ENCODE results near the gene TDRD3. TPM values are rescaled to one million over a fixed set of nuclear protein-coding genes. Genes with fewer than 3 reads are reported as not detected.
A peak's percentile ranks its signal among the peaks of the same experiment; 100 is the strongest.

Gene TDRD3
- total RNA-seq, 2 donors from 2014 or later = 21.0 to 25.9 TPM

DNA sequence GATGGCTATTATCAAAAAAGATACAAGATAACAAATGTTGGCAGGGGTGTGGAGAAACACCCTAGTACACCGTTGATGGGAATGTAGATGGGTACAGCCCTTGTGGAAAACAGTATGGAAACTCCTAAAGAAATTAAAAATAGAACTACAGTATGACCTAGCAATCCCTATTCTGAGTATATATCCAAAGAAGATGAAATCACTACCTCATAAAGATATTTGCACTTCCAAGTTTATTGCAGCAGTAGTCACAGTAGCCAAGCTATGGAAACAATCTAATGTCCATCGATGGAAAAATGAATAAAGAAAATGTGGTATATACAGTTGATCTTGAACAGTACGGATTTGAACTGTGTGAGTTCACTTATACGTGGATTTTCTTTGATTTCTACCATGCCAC is 28.3 kb downstream of the TDRD3 start:
- H3K9me3 ChIP-seq = no peaks in the 10 kb centered on the region
- no peaks in the 10 kb centered on the region for H3K27me3 ChIP-seq
- no peaks in the 10 kb centered on the region for H3K36me3 ChIP-seq
- H3K4me1 ChIP-seq = no peaks in the 10 kb centered on the region
- DNase-seq = no peak
- TF ChIP-seq, protein P1, sequence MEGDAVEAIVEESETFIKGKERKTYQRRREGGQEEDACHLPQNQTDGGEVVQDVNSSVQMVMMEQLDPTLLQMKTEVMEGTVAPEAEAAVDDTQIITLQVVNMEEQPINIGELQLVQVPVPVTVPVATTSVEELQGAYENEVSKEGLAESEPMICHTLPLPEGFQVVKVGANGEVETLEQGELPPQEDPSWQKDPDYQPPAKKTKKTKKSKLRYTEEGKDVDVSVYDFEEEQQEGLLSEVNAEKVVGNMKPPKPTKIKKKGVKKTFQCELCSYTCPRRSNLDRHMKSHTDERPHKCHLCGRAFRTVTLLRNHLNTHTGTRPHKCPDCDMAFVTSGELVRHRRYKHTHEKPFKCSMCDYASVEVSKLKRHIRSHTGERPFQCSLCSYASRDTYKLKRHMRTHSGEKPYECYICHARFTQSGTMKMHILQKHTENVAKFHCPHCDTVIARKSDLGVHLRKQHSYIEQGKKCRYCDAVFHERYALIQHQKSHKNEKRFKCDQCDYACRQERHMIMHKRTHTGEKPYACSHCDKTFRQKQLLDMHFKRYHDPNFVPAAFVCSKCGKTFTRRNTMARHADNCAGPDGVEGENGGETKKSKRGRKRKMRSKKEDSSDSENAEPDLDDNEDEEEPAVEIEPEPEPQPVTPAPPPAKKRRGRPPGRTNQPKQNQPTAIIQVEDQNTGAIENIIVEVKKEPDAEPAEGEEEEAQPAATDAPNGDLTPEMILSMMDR (IDR thresholded peaks at IDR 0.05) = no peak
- no peak overlapping the region for H3K9ac ChIP-seq (ENCODE audit: low read depth in 2 of 2, low read length in 2 of 2)
- H3K4me3 ChIP-seq = no peak overlapping the region
- H3K27ac ChIP-seq = no peak overlapping the region
- intact Hi-C loops (cut with DNase I) = no loop called here

DNA sequence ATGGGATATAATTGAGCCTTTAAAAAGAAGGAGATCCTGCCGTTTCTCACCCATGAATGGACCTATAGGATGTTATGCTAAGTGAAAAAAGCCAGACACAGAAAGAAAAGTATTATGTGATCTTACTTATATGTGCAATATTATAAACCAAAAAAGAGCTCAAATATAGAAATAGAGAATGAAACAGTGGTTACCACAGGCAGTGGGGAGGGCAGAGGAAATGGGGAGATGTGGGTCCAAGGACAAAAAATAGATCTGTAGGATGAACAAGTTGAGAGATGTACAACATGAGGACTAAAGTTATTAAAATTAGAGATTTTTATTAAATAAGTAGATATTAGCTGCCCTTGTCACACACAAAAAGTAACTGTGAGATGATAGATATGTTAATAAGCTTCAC is 29.1 kb downstream of the TDRD3 start:
- no peaks in the 10 kb centered on the region for H3K27me3 ChIP-seq
- DNase-seq = no peak
- H3K36me3 ChIP-seq = no peaks in the 10 kb centered on the region
- H3K9me3 ChIP-seq = no peaks in the 10 kb centered on the region
- TF ChIP-seq, protein P1 (IDR thresholded peaks at IDR 0.05) = no peak
- H3K4me3 ChIP-seq = no peak overlapping the region
- no peak overlapping the region for H3K27ac ChIP-seq
- no peaks in the 10 kb centered on the region for H3K4me1 ChIP-seq
- no peak overlapping the region for H3K9ac ChIP-seq (ENCODE audit: low read depth in 2 of 2, low read length in 2 of 2)
- intact Hi-C loops (cut with DNase I) = no loop called here

DNA sequence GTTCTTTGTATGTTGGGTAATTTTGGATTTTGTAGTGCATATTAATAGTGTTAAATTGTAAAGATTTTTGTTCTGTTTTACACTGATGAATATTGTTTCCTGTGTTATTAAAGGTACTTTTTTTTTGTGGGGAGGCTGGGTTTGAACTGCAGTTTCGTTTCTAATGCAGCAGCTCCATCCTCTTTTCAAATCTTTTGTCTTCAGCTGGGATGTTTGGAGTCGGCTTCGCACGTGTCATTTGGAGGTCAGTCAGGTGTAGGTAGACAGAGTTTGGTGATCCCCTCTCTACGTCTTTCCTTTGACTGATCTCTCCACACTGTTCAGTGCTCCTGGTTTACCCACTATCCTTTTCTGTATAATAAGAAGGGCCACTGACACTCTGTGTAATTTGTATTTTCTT is 30.3 kb downstream of the TDRD3 start:
- Histone ChIP-seq H3K36me3 (no peaks in the 10 kb centered on the region), H3K27ac (no peak overlapping the region), H3K27me3 (no peaks in the 10 kb centered on the region), H3K9me3 (no peaks in the 10 kb centered on the region), H3K4me3 (no peak overlapping the region), H3K4me1 (no peaks in the 10 kb centered on the region), H3K9ac (ENCODE audit: low read depth in 2 of 2, low read length in 2 of 2) (no peak overlapping the region)
- no peak for DNase-seq
- TF ChIP-seq, protein P1 (IDR thresholded peaks at IDR 0.05) = no peak
- intact Hi-C loops (cut with DNase I) = no loop called here

DNA sequence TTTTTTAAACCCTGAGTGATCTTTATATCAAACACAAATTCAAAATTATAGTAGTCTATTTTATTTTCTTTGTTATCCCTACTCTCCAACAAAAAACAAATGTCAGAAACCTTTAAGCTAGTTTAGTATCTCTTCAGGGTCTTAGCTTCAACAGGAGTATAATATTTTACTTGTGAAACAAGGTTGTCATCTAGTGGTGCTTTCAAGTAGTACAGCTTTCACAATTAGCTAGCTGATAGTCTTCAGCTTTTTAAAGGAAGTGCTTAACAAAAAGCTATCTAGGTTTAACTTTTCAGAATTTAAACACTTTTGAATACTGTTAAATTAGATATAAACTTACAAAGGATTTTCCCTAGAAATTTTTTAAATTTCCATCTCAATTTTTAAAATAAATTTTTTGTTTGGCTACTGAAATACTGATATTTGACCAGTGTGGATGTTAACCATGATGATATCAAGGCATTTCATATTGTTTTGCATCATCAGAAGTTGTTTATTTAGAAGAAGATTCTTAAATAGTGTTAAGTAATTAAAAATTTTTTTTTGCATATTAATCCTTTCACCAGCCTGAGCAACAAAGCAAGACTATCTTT is 34.2 kb downstream of the TDRD3 start:
- H3K27ac ChIP-seq = no peak overlapping the region
- no peaks in the 10 kb centered on the region for H3K27me3 ChIP-seq
- no peak overlapping the region for H3K4me3 ChIP-seq
- intact Hi-C loops (cut with DNase I) = no loop called here
- H3K9ac ChIP-seq (ENCODE audit: low read depth in 2 of 2, low read length in 2 of 2) = no peak overlapping the region
- no peaks in the 10 kb centered on the region for H3K9me3 ChIP-seq
- no peak for DNase-seq
- H3K4me1 ChIP-seq = no peaks in the 10 kb centered on the region
- TF ChIP-seq, protein P1 (IDR thresholded peaks at IDR 0.05) = peak; percentile 86
- no peaks in the 10 kb centered on the region for H3K36me3 ChIP-seq

DNA sequence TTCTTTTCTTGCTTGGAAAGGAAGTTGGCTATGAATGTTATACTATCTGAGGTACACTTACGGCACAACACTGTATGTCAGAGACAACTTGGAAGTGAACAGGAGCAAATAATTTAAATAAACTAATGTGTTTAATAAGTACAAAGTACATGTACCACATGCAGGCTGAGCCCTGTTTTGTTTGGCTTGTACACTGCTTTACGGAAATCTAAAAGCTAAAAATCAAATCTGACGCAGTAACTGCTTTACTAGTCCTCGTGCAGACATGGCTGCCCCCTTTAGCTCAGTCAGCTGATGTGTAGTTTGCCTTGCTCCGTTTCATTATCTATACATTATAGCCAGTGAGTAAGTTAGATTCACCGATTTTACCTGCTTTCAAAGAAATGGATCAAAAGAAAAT is 36.5 kb downstream of the TDRD3 start:
- no peak overlapping the region for H3K9ac ChIP-seq (ENCODE audit: low read depth in 2 of 2, low read length in 2 of 2)
- intact Hi-C loops (cut with DNase I) = no loop called here
- no peak for DNase-seq
- TF ChIP-seq, protein P1 (IDR thresholded peaks at IDR 0.05) = no peak
- no peaks in the 10 kb centered on the region for H3K27me3 ChIP-seq
- no peak overlapping the region for H3K4me3 ChIP-seq
- H3K9me3 ChIP-seq = no peaks in the 10 kb centered on the region
- no peaks in the 10 kb centered on the region for H3K4me1 ChIP-seq
- H3K36me3 ChIP-seq = no peaks in the 10 kb centered on the region
- peak overlapping the region; percentile 38 for H3K27ac ChIP-seq

Measured in colonic mucosa (tissue), 4 donors.